PC-3 (cell line): Measurements from ENCODE around the gene PLSCR3. TPM values are rescaled to one million over a fixed set of nuclear protein-coding genes. Genes with fewer than 3 reads are reported as not detected.

Experiments
- ATAC-seq: fragments of 200-7000 bp; cut with Tn5 transposase; 2 replicates; pipeline ENCODE4 v1.9.1; 2020; ENCODE audit warnings: mild to moderate bottlenecking, moderate library complexity
- BruUV-seq: library from RNA; stranded (reverse); fragments of 400-500 nt; replicated peaks from 2 replicates; lab custom pipeline; 2021; lab: Mats Ljungman, UMichigan
- CTCF ChIA-PET: fragments of 300-600 bp; sonication (Branson Sonifier 250); formaldehyde crosslinking; loops from one replicate; lab custom pipeline; 2022; ENCODE audit warnings: antibody characterized with exemption; lab: Charles Lee
- POLR2A ChIA-PET: fragments of 300-600 bp; sonication (Branson Sonifier 250); formaldehyde crosslinking; loops from one replicate; lab custom pipeline; 2022; ENCODE audit warnings: antibody characterized with exemption; ENCODE audit not compliant: unreplicated experiment; lab: Charles Lee
- DNase-seq: peaks from one replicate; pipeline ENCODE4 v3.0.0-alpha.2; 2015
- H2AFZ ChIP-seq: fragments of 300-600 bp; sonication (generic); 2 replicates; pipeline ENCODE4 v1.6.0; 2016; ENCODE audit warnings: antibody characterized with exemption, low read length
- H3F3A ChIP-seq: fragments of 300-600 bp; sonication (generic); one replicate; pipeline ENCODE4 v1.6.0; 2017; ENCODE audit warnings: antibody characterized with exemption, low read length, control low read depth, mild to moderate bottlenecking; ENCODE audit not compliant: unreplicated experiment
- H3K27ac ChIP-seq: fragments of 300-600 bp; sonication (generic); 2 replicates; pipeline ENCODE4 v1.5.1; 2016; ENCODE audit warnings: mild to moderate bottlenecking, low read length
- H3K27me3 ChIP-seq: fragments of 300-600 bp; sonication (generic); 2 replicates; pipeline ENCODE4 v1.6.1; 2016; ENCODE audit warnings: low read length, mixed read lengths
- H3K36me3 ChIP-seq: fragments of 300-600 bp; sonication (generic); 2 replicates; pipeline ENCODE4 v1.6.1; 2016; ENCODE audit warnings: low read depth, mixed run types, low read length, mixed read lengths
- H3K4me1 ChIP-seq: fragments of 300-600 bp; sonication (generic); 2 replicates; pipeline ENCODE4 v1.5.1; 2016; ENCODE audit warnings: low read length; ENCODE audit not compliant: insufficient read depth
- H3K4me2 ChIP-seq: fragments of 300-600 bp; sonication (generic); 2 replicates; pipeline ENCODE4 v1.6.0; 2016; ENCODE audit warnings: low read length
- H3K4me3 ChIP-seq: fragments of 300-600 bp; sonication (generic); 2 replicates; pipeline ENCODE4 v1.5.1; 2016; ENCODE audit warnings: mild to moderate bottlenecking, low read length, mixed read lengths
- H3K79me2 ChIP-seq: fragments of 300-600 bp; sonication (generic); 2 replicates; pipeline ENCODE4 v1.6.1; 2017; ENCODE audit warnings: low read length, mixed read lengths
- H3K9ac ChIP-seq: fragments of 300-600 bp; sonication (generic); 2 replicates; pipeline ENCODE4 v1.6.0; 2016; ENCODE audit warnings: mild to moderate bottlenecking, low read length
- H3K9me2 ChIP-seq: fragments of 300-600 bp; sonication (generic); replicated peaks from 2 replicates; pipeline ENCODE4 v1.6.1; 2016; ENCODE audit warnings: mixed run types, low read length, mixed read lengths
- H3K9me3 ChIP-seq: fragments of 300-600 bp; sonication (generic); 2 replicates; pipeline ENCODE4 v1.6.1; 2016; ENCODE audit warnings: low read length, mixed read lengths
- H4K20me1 ChIP-seq: fragments of 300-600 bp; sonication (generic); 2 replicates; pipeline ENCODE4 v1.6.1; 2016; ENCODE audit warnings: low read length, mixed read lengths
- EZH2 ChIP-seq: fragments of 300-600 bp; sonication (generic); IDR thresholded peaks from one replicate; pipeline ENCODE4 v1.6.1; 2017; ENCODE audit warnings: antibody characterized with exemption, mild to moderate bottlenecking, low read length; ENCODE audit not compliant: unreplicated experiment
- EZH2phosphoT487 ChIP-seq: fragments of 300-600 bp; sonication (generic); IDR thresholded peaks from 2 replicates; pipeline ENCODE4 v1.6.1; 2018; ENCODE audit warnings: mild to moderate bottlenecking, antibody characterized with exemption, low read length, borderline replicate concordance
- intact Hi-C: fragments of 100-400 bp; cut with micrococcal nuclease; formaldehyde crosslinking; loops from 2 replicates; pipeline ENCODE4 v1.9.0; 2023
- total RNA-seq: library from RNA; depleted of rRNA; stranded (reverse); fragments of >200 nt; gene quantifications from 2 replicates; pipeline ENCODE4 v1.2.3, GENCODE V29; 2014
- TF ChIP-seq, protein P1 (sequence below): fragments of 300-600 bp; sonication (generic); conservative IDR thresholded peaks from 2 replicates; pipeline ENCODE4 v1.5.1; 2017; ENCODE audit warnings: antibody characterized with exemption, low read depth, mild to moderate bottlenecking, low read length

Gene PLSCR3
- total RNA-seq, 1 experiment from 2014 or later: 62.7 TPM

DNA sequence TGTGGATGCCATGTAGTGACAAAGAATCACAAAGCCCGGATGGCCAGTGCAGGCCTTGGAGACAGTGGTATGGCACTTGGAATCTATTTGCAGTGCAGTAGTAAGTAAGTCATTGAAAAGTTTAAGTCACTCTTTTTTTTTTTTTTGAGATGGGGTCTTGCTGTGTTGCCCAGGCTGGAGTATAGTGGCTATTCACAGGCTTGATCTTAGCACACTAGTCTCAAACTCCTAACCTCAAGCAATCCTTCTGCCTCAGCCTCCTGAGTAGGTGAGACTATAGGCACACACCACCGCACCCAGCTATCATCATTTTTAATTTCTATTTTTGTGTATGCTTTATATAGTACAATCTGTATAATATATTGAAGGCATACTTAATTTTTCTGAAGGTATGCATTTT, 4.3 kb upstream of the PLSCR3 start:
- H3K4me1 ChIP-seq: peaks cover 9% of the 10 kb centered on the region
- BruUV-seq: no TSS peak
- ChIA-PET CTCF (no interaction called here), POLR2A (no interaction called here)
- TF ChIP-seq, protein P1, sequence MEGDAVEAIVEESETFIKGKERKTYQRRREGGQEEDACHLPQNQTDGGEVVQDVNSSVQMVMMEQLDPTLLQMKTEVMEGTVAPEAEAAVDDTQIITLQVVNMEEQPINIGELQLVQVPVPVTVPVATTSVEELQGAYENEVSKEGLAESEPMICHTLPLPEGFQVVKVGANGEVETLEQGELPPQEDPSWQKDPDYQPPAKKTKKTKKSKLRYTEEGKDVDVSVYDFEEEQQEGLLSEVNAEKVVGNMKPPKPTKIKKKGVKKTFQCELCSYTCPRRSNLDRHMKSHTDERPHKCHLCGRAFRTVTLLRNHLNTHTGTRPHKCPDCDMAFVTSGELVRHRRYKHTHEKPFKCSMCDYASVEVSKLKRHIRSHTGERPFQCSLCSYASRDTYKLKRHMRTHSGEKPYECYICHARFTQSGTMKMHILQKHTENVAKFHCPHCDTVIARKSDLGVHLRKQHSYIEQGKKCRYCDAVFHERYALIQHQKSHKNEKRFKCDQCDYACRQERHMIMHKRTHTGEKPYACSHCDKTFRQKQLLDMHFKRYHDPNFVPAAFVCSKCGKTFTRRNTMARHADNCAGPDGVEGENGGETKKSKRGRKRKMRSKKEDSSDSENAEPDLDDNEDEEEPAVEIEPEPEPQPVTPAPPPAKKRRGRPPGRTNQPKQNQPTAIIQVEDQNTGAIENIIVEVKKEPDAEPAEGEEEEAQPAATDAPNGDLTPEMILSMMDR: no peak
- TF ChIP-seq EZH2 (no peak), EZH2phosphoT487 (no peak)
- H3K27ac ChIP-seq: no peak overlapping the region
- ATAC-seq (no peak), DNase-seq (no peak)
- H3K79me2 ChIP-seq: peaks cover 13% of the 10 kb centered on the region
- H3K9me3 ChIP-seq: no peaks in the 10 kb centered on the region
- H3K9ac ChIP-seq: no peak overlapping the region
- H3K27me3 ChIP-seq: no peaks in the 10 kb centered on the region
- H3K4me2 ChIP-seq: no peak overlapping the region
- H3K36me3 ChIP-seq: no peaks in the 10 kb centered on the region
- no peak overlapping the region for H3K4me3 ChIP-seq
- H4K20me1 ChIP-seq: no peaks in the 10 kb centered on the region
- intact Hi-C loops: no loop called here
- H3K9me2 ChIP-seq: no peaks in the 10 kb centered on the region
- H3F3A ChIP-seq: no peaks in the 10 kb centered on the region
- no peak overlapping the region for H2AFZ ChIP-seq

DNA sequence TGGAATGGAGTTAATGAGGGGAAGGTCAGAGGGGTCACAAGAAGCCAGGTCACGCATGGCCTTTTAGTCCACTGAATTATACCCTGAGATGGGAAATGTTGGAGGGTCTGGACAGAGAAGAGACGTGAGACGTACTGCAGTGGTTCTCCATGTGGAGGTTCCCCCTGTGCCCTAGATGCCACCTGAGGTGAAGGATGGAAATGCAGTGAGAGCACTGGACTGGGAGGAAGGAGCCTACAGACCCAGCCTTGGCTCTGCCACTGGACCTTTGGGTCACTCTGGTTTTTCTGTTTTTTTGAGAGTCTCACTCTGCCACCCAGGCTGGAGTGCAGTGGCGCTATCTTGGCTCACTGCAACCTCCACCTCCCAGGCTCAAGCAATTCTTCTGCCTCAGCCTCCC, 1.8 kb upstream of the PLSCR3 start:
- no peak overlapping the region for H3K27ac ChIP-seq
- ChIA-PET CTCF (no interaction called here), POLR2A (no interaction called here)
- H3K36me3 ChIP-seq: no peaks in the 10 kb centered on the region; the same call in 1 of the 2 replicates
- H3K9me3 ChIP-seq: no peaks in the 10 kb centered on the region
- peaks cover 4% of the 10 kb centered on the region; the same call in 1 of the 2 replicates for H3K4me1 ChIP-seq
- no peak overlapping the region for H3K4me2 ChIP-seq
- intact Hi-C loops: no loop called here
- BruUV-seq: no TSS peak
- no peaks in the 10 kb centered on the region for H4K20me1 ChIP-seq
- H3K4me3 ChIP-seq: no peak overlapping the region
- no peak overlapping the region for H2AFZ ChIP-seq
- no peaks in the 10 kb centered on the region for H3F3A ChIP-seq
- TF ChIP-seq EZH2: no peak
- TF ChIP-seq, protein P1: no peak
- no peak for TF ChIP-seq EZH2phosphoT487
- H3K79me2 ChIP-seq: peaks cover 16% of the 10 kb centered on the region
- no peaks in the 10 kb centered on the region for H3K9me2 ChIP-seq
- DNase-seq: no peak
- no peaks in the 10 kb centered on the region for H3K27me3 ChIP-seq
- ATAC-seq: no peak
- H3K9ac ChIP-seq: no peak overlapping the region

DNA sequence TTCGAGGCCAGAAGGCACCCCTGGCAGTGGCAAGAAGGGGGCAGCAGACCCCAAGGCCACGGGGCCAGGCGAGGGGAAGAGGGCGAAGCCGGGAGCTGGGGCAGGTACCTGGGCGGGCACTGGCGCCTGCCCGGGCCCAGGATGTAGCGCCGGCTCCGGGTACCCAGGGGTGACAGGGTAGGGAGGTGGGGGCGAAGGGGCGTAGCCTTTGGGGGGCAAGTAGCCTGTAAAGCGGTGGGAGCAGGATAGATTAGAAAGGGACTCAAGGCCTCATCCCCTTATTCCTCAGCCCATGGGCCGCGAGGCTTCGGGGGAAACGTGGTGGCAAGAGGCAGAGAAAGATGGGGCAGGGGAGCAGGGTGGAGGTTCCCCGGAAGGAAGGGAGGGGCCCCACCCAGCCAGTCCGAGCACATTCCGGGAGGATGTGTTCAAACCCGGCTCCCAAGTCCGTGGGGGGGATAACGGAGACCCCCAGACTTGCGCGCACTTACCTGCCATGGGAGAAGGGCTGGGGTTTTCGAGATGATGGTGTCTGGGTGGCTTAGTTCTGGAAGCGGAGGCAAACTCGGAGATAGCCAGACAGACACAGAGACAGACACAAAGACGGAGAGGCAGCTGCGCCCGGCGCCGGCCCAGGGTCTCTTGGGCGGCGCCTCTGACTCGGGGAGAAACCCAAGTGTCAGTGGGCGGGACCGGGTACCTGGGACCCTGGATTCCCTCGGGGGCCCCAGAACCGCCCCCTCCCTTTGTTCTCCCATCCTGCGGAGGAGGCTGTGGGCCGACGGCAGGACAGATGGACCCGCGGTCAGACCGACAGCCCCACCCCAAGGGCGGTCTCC, 493 bp downstream of the PLSCR3 start:
- Histone ChIP-seq H3K27me3 (no peaks in the 10 kb centered on the region), H3K9me2 (no peaks in the 10 kb centered on the region), H3K27ac (no peak overlapping the region), H3K4me3 (peak overlapping the region; percentile 91), H3K9me3 (no peaks in the 10 kb centered on the region), H3K36me3 (no peaks in the 10 kb centered on the region; the same call in 1 of the 2 replicates), H3K4me1 (peaks cover 4% of the 10 kb centered on the region; the same call in 1 of the 2 replicates), H4K20me1 (no peaks in the 10 kb centered on the region), H3K9ac (peak overlapping the region; percentile 76), H2AFZ (peak overlapping the region; percentile 88), H3K4me2 (peak overlapping the region; percentile 93), H3K79me2 (peaks cover 16% of the 10 kb centered on the region), H3F3A (no peaks in the 10 kb centered on the region)
- BruUV-seq: TSS peak; percentile 40
- TF ChIP-seq EZH2: no peak
- TF ChIP-seq, protein P1: no peak
- no peak for TF ChIP-seq EZH2phosphoT487
- DNase-seq (peak; percentile 34), ATAC-seq (peak; percentile 32)
- intact Hi-C loops: loop anchor here (1.0 kb wide), 1 partner anchor 10 kb away; the partner anchor contains the start of gene TMEM256
- POLR2A ChIA-PET: interaction anchor here (1.0 kb wide), 1 partner anchor 10 kb away, joined by 3 read pairs; the partner anchor contains the start of gene TMEM256
- CTCF ChIA-PET: interaction anchor here (0.5 to 1.4 kb wide), 2 partner anchors 10 to 43 kb away, joined by 3 read pairs; partner anchors contain the start of gene TMEM256
